Suprapubic skin (tissue), 4 donors: ENCODE results near the gene ZNF577.

Experiments
- POLR2A ChIP-seq, 2 donors: fragments of 450-650 bp; IDR thresholded peaks; one replicate each; pipeline ENCODE4 v1.6.1; 2017; ENCODE audit warnings: antibody characterized with exemption in 2 of 2, mild to moderate bottlenecking in 2 of 2, moderate library complexity in 2 of 2
- POLR2AphosphoS5 ChIP-seq, 3 donors: sonication (generic); formaldehyde crosslinking; IDR thresholded peaks; one replicate each; pipeline ENCODE4 v1.6.1; 2017; ENCODE audit warnings: antibody characterized with exemption in 3 of 3
- TF ChIP-seq, protein P1 (sequence below), 2 donors: fragments of 200-600 bp in 1 of 2; fragments of 450-650 bp in 1 of 2; sonication (generic) in 1 of 2; IDR thresholded peaks; one replicate each; pipeline ENCODE4 v1.5.1; 2016 to 2019; ENCODE audit warnings: antibody characterized with exemption in 2 of 2, mild to moderate bottlenecking in 1 of 2, moderate library complexity in 1 of 2

DNA sequence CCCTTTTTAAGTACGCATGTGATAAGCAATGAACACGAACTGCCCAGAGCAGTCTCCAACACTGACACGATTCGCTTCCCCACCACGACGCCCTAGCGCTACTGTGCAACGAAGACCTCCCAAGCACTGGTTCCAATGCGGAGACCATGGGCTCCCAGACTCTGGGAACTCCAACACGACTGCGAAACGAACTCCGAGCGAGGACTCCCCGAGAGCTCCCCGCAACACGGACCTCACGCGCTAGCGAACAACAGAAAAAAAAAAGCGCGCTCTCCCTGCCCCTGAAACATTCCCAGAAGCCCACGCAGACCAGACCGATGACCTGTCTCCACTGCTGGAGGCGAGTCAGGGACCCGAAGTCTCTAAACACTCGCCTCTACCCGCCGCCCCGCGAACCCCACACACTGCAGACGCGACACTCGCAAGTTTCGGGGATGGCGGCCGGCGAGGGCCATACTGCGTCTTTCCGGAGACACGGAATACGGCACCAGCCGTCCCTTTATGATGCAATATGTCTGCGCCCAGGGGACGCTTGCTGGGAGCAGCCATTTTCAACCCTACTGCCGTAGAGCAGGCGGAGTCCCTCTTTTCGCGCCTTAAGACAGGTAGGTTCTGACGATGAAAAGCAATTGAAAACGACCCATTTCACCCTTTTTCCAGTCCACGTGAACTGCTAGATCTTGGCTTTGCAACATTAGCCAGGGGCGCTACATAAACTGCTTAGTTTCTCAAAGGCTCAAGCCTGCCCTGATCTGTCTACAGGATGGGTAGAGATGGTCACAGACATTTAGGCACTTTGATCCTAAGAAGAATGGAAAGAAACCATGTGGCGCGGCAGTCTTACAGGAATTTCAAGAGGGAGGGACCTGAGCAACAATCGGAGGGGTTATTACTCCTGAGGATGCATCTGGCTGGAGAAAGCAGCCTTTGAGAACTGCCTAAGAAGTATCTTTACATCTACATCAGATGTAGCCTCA lies at the start of gene ZNF577:
- TF ChIP-seq, protein P1, sequence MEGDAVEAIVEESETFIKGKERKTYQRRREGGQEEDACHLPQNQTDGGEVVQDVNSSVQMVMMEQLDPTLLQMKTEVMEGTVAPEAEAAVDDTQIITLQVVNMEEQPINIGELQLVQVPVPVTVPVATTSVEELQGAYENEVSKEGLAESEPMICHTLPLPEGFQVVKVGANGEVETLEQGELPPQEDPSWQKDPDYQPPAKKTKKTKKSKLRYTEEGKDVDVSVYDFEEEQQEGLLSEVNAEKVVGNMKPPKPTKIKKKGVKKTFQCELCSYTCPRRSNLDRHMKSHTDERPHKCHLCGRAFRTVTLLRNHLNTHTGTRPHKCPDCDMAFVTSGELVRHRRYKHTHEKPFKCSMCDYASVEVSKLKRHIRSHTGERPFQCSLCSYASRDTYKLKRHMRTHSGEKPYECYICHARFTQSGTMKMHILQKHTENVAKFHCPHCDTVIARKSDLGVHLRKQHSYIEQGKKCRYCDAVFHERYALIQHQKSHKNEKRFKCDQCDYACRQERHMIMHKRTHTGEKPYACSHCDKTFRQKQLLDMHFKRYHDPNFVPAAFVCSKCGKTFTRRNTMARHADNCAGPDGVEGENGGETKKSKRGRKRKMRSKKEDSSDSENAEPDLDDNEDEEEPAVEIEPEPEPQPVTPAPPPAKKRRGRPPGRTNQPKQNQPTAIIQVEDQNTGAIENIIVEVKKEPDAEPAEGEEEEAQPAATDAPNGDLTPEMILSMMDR (IDR thresholded peaks at IDR 0.05): no peak
- TF ChIP-seq POLR2AphosphoS5 (IDR thresholded peaks at IDR 0.05) (peak in 2 of 3 donors; percentile 69 to 99), POLR2A (IDR thresholded peaks at IDR 0.05) (peak in 1 of 2 donors; percentile 40)
